ENCODE data around the gene RAB43.

DNA sequence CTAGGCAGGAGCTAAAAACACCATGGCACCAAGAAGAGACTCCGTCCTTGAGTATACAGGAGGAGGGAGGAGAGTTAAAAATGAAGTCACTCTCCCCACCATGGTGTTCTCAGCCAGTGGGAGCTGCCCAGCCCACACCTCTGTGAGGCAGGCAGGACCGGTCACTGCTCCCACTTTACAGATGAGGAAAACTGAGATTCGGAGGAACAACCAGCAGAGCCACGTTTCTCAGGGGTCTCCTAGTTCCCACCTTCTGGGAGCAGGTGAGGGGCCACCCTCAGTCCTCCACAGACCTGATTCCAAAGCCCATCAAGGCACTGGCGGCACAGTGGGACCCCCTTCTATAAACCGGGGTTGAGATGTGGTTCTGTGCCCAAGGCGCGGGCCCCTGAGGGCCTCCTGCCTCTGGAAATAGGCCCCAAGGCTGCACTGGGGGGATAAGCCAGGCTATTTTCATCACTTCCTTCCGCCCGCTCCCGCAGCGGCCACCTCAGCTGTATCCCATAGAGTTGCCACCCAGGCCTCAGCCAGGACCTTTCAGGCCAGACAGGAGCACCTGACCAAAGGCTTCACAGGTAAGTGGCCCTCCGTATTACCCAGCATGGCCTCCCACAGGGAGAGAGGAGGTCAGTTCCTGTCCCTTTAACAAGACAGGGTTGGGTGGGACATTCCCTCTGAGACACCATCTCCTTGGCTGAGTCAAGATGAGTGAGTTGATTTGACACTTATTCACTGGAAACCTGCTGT is 61.2 kb downstream of the RAB43 start, which contains the start of gene GP9:
- TF ChIP-seq, protein P1, sequence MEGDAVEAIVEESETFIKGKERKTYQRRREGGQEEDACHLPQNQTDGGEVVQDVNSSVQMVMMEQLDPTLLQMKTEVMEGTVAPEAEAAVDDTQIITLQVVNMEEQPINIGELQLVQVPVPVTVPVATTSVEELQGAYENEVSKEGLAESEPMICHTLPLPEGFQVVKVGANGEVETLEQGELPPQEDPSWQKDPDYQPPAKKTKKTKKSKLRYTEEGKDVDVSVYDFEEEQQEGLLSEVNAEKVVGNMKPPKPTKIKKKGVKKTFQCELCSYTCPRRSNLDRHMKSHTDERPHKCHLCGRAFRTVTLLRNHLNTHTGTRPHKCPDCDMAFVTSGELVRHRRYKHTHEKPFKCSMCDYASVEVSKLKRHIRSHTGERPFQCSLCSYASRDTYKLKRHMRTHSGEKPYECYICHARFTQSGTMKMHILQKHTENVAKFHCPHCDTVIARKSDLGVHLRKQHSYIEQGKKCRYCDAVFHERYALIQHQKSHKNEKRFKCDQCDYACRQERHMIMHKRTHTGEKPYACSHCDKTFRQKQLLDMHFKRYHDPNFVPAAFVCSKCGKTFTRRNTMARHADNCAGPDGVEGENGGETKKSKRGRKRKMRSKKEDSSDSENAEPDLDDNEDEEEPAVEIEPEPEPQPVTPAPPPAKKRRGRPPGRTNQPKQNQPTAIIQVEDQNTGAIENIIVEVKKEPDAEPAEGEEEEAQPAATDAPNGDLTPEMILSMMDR (conservative IDR thresholded peaks at IDR 0.05; ENCODE audit: low read depth, low read length), result no peak
- no peak for TF ChIP-seq EZH2 (IDR thresholded peaks at IDR 0.05; ENCODE audit: borderline replicate concordance, low read depth, low read length, poor library complexity, severe bottlenecking)
